GM19468 (cell line): ENCODE data around the gene SOX6.

Experiments used
- ATAC-seq: cut with Tn5 transposase; IDR thresholded peaks from one replicate; pipeline ENCODE4 v1.9.1; 2021; ENCODE audit warnings: mild to moderate bottlenecking, moderate library complexity, moderate number of reproducible peaks; ENCODE audit not compliant: unreplicated experiment; ENCODE audit errors: extremely low read depth

The SOX6 gene

GRCh38 chr11:16326679-16327297 lies 29.6 kb downstream of the SOX6 start:
- ATAC-seq = no peak

GRCh38 chr11:16322190-16322589 lies 34.2 kb downstream of the SOX6 start:
- no peak for ATAC-seq

- ATAC-seq = no peak
Measured at GRCh38 chr11:16321148-16321547, 35.2 kb downstream of the SOX6 start.

DNA sequence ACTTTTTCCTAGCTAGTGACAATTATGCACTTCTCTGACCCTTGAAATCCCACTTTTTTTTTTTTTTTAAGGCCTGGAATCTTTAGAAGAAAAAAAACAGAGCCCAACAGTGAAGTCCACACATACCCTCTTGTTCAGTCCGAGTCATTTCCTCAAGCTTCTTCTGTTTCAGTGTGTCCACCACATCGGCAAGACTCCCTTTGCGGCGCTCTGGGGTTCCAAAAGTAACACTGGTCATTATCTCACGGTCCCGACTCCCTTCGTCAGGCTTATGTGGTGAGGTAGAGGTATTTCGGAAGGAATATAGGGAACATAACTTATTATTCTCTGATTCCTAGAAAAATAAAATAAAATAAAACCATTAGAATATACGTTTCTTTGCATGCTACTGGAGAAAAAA lies 38.0 kb downstream of the SOX6 start:
- no peak for ATAC-seq

- ATAC-seq = no peak
Measured at GRCh38 chr11:16317712-16318111, 38.6 kb downstream of the SOX6 start.

GRCh38 chr11:16313846-16314245 lies 42.5 kb downstream of the SOX6 start:
- ATAC-seq = no peak

DNA sequence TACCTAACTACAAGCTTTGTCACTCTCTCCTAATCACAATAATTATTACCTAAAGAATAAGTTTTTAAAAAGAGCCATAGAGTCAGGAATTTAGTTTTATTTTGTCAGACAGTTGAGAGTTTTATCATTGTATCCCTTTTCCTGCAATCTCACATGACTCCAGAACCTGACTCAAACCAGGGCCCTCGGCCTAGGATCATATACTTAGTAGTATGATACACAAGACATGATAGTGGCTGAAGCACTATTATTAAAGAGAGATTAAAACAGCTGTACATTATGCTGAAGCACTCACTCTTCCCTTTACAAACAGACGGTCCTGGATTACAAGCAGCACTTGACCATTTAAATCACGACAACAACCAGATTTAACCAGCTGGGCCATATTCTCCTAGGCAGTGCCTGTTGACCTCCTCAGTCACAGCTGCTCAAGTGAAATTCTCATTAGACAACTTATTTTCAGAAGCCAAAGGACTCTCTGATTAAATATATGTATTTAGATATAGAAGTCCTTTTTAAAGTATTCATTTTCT lies 44.0 kb downstream of the SOX6 start:
- ATAC-seq = no peak

DNA sequence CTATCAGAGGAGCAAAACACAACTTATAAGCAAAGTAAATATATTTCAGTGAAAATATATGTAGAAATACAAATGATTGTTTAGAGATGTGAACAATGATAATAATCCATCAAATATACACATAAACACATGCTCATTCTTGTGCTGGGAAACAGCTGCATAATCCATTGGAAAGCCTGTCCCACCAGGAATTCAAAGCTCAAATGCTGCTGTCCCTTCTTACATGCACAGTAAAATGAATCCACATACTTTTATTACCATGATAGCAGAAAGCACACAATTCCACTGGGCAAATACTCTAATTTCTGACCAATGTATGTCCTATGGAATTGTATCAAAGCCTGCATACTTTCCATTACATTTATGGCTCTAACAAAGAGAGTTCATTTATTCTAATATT lies 44.5 kb downstream of the SOX6 start:
- ATAC-seq = no peak

DNA sequence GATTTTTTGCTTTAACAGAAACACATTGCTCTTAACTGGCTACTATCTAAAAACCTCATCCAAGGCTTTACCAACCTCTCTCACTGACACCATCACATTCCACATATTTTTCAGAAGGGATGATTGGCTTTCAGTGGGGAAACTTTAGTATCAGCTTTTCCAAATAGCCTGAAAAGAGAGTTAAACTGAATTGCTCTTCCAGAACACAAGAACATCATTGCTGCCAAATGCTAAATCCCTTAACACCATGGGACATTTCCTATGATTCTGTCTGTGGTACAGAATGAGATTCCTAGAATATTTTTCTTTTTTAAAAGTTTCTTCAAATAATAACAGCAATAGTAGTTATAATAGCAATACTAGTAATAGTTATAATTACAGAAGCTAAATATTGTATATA lies 45.4 kb downstream of the SOX6 start:
- no peak for ATAC-seq

DNA sequence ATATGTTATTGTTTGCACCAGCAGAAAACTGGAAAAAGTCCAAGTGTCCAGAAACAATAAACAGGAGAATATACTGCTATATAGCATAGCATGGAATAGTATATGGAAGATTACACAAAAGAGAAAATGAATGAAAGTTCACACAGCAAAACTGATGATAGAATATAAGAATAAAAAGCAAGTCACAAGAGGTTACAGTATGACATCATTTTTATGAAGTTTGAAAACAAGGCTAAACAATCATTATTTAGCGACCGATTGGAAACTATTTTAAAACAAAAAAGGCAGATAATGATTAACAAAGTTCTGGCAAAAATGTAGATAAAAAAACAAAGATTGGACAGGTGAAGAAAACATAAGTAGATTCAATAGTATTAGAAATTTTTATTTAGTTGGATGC lies 47.1 kb downstream of the SOX6 start:
- ATAC-seq = no peak

DNA sequence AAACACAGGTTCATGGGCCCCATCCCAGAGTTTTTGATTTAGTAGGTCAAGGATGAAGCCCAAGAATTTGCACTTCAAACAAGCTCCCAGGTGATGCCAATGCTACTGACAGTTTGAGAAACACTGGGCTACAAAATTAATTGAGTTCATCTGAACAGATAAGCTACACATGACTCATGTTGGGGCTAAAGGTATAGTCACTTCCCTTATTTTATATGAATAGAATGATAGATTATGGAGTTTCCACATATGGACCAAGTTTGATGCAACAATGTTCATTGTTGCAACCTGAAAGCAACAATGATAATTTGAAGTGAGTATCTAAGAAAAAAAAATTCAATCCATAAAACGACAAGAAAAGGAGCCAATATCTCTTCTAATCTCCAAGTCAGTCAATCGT lies 54.9 kb downstream of the SOX6 start:
- ATAC-seq = no peak

DNA sequence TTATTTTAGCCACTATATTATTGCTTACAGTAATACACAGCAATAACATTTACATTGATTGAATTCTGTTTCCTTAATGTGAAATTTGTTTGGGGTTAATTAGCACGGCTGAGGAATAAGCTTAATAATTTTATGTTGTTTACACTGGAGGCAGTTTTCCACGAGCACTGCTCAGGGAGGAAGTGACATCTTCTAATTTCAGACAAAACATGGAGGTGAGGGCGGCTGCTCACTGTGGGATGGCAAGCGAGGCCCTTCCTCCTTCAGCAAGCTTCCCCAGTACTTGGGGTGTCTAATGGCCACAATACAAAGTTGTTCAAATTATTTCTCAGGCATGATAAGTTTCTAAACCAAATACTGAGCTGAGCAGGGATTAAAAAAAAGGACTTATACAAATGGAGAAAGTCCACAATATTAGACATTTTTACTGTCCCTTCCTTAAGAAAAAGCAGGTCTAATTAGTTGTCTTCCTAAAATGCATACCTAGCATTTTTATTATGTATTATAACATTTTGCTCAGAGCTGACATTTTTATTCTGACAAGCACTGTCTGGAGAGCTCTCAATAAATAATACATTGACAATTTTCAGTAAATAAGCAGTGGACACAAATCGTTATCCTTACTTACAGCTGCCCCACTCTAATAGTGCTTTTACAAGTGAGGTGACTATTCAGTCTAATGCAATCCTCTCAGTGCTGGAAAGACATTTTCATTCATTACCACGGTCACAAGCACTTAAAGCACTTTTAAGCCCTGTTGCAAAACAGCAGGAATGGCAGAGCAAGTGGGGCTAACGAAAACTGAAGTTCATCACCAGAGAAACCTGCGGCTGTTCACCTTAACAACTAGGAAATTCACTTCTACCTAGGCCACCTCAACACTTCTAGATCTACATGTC lies 56.2 kb downstream of the SOX6 start:
- ATAC-seq = no peak

DNA sequence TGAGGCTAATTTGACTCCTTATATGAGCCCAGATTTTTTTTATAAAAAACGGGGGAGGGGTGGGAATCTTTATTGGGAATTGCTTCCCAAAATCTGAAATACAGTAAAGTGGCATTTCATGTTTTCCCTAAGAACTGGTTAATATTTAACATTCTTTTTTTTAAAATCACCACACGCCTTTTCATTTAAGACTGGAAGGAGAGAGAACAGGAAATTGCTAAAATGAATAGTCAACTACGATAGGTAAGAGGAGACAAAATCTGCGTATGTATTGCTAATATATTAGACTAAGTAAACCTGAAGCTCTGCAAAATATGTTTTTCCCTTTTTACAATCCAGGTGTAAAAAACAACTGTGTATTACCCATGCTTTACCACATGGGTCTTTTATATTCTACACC lies 57.0 kb downstream of the SOX6 start:
- no peak for ATAC-seq

DNA sequence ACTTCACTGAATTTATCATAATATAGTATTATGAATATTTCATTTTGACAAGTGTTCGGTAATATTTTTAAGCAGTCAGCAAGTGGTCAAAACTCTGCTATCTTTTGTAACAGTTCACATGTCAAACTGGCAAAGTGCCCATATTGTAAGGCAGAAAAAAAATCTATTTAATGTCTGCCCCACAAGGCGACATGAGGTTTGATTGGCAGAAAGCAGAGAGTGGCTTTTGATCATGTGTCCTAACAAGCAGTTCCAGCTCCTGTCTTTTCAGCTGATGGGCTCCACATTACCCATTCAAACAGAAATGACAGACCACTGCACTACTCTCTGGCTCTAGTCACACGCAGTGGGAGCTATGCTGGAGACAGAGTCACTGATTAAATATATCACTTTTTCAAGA lies 59.0 kb downstream of the SOX6 start:
- no peak for ATAC-seq

- ATAC-seq = no peak
Measured at GRCh38 chr11:16296273-16296672, 60.1 kb downstream of the SOX6 start.

- ATAC-seq = no peak
Measured at GRCh38 chr11:16295592-16295991, 60.8 kb downstream of the SOX6 start.

- no peak for ATAC-seq
Measured at GRCh38 chr11:16293204-16293681, 63.1 kb downstream of the SOX6 start.

DNA sequence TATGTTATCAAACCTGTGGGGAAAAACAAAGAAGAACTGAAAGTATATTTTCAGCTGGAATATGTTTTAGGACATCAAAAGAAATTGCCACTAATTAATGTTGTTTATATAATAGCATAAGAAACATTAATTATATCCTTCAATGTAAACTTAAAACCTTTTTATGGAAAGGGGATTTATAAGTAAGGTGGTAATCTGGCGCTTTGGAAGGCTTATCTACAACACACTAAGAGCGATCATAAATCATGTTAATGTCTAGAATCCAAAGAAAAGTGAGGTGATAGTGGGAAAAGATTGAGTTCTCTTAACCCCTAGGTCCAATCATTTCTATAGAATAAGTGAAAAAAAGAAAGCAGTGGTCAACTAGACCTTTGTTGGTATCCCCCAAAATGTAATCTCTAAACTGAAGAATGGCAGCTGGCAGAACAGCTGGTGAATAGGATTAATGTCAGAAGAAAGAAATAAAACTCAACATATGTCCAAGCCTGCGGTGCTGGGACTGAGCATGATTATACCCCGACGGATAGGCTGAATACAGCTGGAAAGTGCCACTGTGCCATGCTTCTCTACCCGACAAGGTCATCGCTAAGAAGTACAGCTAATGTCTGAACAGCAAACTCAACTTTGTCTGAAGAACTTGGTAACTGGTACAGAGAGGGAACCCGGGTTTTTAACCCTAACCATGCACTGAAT lies 64.0 kb downstream of the SOX6 start:
- ATAC-seq = no peak

- no peak for ATAC-seq
Measured at GRCh38 chr11:16291729-16292128, 64.6 kb downstream of the SOX6 start.

- no peak for ATAC-seq
Measured at GRCh38 chr11:16289541-16289940, 66.8 kb downstream of the SOX6 start.
